CD14-positive monocyte (primary cell): ENCODE data around the gene SAT1. TPM values are rescaled to one million over a fixed set of nuclear protein-coding genes. Genes with fewer than 3 reads are reported as not detected.

Source experiments
- DNase-seq, 3 donors: peaks; one replicate each; pipeline ENCODE4 v3.0.0-alpha.2; 2011 to 2022
- H2AFZ ChIP-seq: 2 replicates; pipeline ENCODE4 v1.6.0; 2012; ENCODE audit warnings: mild to moderate bottlenecking, low read depth, low read length, inconsistent platforms; ENCODE audit not compliant: insufficient read depth, poor library complexity, severe bottlenecking
- H3K27ac ChIP-seq, 2 donors: 1 replicate in 1 of 2; 2 replicates in 1 of 2; pipeline ENCODE4 v1.5.1; 2012 to 2013; ENCODE audit warnings: low read length in 2 of 2, control low read depth in 1 of 2, inconsistent platforms in 1 of 2, low read depth in 1 of 2, mild to moderate bottlenecking in 1 of 2
- H3K27me3 ChIP-seq, 2 donors: one replicate each; pipeline versions ENCODE4 v1.6.0 to v1.6.1; 2011 to 2013; ENCODE audit warnings: low read length in 2 of 2; ENCODE audit not compliant: control insufficient read depth in 2 of 2, insufficient read depth in 2 of 2
- H3K36me3 ChIP-seq, 2 donors: replicated peaks in 1 of 2; 1 replicate in 1 of 2; 2 replicates in 1 of 2; pipeline versions ENCODE4 v1.5.1 to v1.6.1; 2012 to 2013; ENCODE audit warnings: low read length in 2 of 2, control low read depth in 1 of 2, inconsistent platforms in 1 of 2, mild to moderate bottlenecking in 1 of 2; ENCODE audit not compliant: insufficient read depth in 2 of 2, control insufficient read depth in 1 of 2
- H3K4me1 ChIP-seq, 2 donors: 1 replicate in 1 of 2; 2 replicates in 1 of 2; pipeline versions ENCODE4 v1.5.1 to v1.6.1; 2012 to 2013; ENCODE audit warnings: low read length in 2 of 2, control low read depth in 1 of 2, inconsistent platforms in 1 of 2, mild to moderate bottlenecking in 1 of 2, moderate library complexity in 1 of 2; ENCODE audit not compliant: insufficient read depth in 2 of 2, control insufficient read depth in 1 of 2
- H3K4me2 ChIP-seq: replicated peaks from 2 replicates; pipeline ENCODE3; 2012; ENCODE audit warnings: low read length, moderate library complexity, mild to moderate bottlenecking; ENCODE audit not compliant: poor library complexity, severe bottlenecking; ENCODE audit errors: extremely low read depth
- H3K4me3 ChIP-seq, 3 experiments: fragments of 200-600 bp in 1 of 3; sonication (generic) in 1 of 3; replicated peaks in 1 of 3; 1 replicate in 2 of 3; 2 replicates in 1 of 3; pipeline ENCODE4 v1.5.1; 2011 to 2013; ENCODE audit warnings: low read length in 3 of 3, mild to moderate bottlenecking in 3 of 3, control low read depth in 2 of 3, low read depth in 2 of 3, inconsistent platforms in 1 of 3, moderate library complexity in 1 of 3
- H3K79me2 ChIP-seq: 2 replicates; pipeline ENCODE4 v1.6.0; 2012; ENCODE audit warnings: mild to moderate bottlenecking, control low read depth, inconsistent platforms, low read length, moderate library complexity; ENCODE audit not compliant: insufficient read depth
- H3K9ac ChIP-seq: 2 replicates; pipeline ENCODE4 v1.6.0; 2017; ENCODE audit warnings: low read length, mild to moderate bottlenecking; ENCODE audit not compliant: insufficient read depth, poor library complexity, severe bottlenecking
- H3K9me3 ChIP-seq, 2 donors: replicated peaks in 1 of 2; 1 replicate in 1 of 2; 2 replicates in 1 of 2; pipeline versions ENCODE4 v1.5.1 to v1.6.1; 2012 to 2013; ENCODE audit warnings: low read length in 2 of 2, control low read depth in 1 of 2; ENCODE audit not compliant: control insufficient read depth in 1 of 2, insufficient read depth in 1 of 2
- H4K20me1 ChIP-seq: 2 replicates; pipeline ENCODE4 v1.6.0; 2012; ENCODE audit warnings: mild to moderate bottlenecking, low read length, control low read depth, moderate library complexity; ENCODE audit not compliant: insufficient read depth
- H3K27ac Mint-ChIP-seq, 7 donors: one replicate each; pipeline ENCODE4 v1.8.0; 2020; ENCODE audit warnings: mild to moderate bottlenecking in 7 of 7, mixed read lengths in 7 of 7, moderate library complexity in 6 of 7, inconsistent platforms in 2 of 7
- H3K27me3 Mint-ChIP-seq, 3 donors: one replicate each; pipeline ENCODE4 v1.8.0; 2021 to 2022; ENCODE audit warnings: low read depth in 3 of 3, mild to moderate bottlenecking in 3 of 3, mixed read lengths in 3 of 3, moderate library complexity in 3 of 3, inconsistent platforms in 1 of 3
- H3K36me3 Mint-ChIP-seq, 2 donors: one replicate each; pipeline ENCODE4 v1.8.0; 2020; ENCODE audit warnings: mixed read lengths in 2 of 2, inconsistent platforms in 1 of 2, mild to moderate bottlenecking in 1 of 2
- H3K4me1 Mint-ChIP-seq: one replicate; pipeline ENCODE4 v1.8.0; 2020; ENCODE audit warnings: mild to moderate bottlenecking, mixed read lengths
- H3K4me3 Mint-ChIP-seq, 2 donors: one replicate each; pipeline ENCODE4 v1.8.0; 2020; ENCODE audit warnings: mild to moderate bottlenecking in 2 of 2, mixed read lengths in 2 of 2, moderate library complexity in 1 of 2
- H3K9me3 Mint-ChIP-seq, 7 donors: one replicate each; pipeline ENCODE4 v1.8.0; 2020 to 2022; ENCODE audit warnings: mixed read lengths in 7 of 7, mild to moderate bottlenecking in 6 of 7, moderate library complexity in 6 of 7, inconsistent platforms in 2 of 7
- CTCF ChIP-seq: fragments of 200-600 bp; IDR thresholded peaks from one replicate; pipeline ENCODE4 v1.8.0; 2022; ENCODE audit warnings: antibody characterized with exemption, mild to moderate bottlenecking
- WGBS: methylation state at CpG from one replicate; pipeline ENCODE4 v1.1.5; 2013; ENCODE audit warnings: missing lambda C conversion rate; ENCODE audit not compliant: insufficient coverage; 5-methylcytosine and 5-hydroxymethylcytosine counted together
- intact Hi-C, 2 donors: fragments of 100-400 bp; cut with micrococcal nuclease; formaldehyde crosslinking; loops; one replicate each; pipeline versions ENCODE4 v1.15.0 to v1.15.1; 2023
- polyA plus RNA-seq, 3 donors: library from polyadenylated mRNA; depleted of rRNA in 1 of 3; unstranded in 2 of 3; stranded (reverse) in 1 of 3; fragments of 300-500 nt in 2 of 3; fragments of >200 nt in 1 of 3; fragmentation: Illumina TruSeq in 2 of 3; gene quantifications; 1 replicate in 2 of 3; 2 replicates in 1 of 3; pipeline ENCODE4 v1.2.3, GENCODE V29; 2012 to 2021

SAT1 gene
- polyA plus RNA-seq, 3 donors = 897 to 7,815 (median 970) TPM

DNA sequence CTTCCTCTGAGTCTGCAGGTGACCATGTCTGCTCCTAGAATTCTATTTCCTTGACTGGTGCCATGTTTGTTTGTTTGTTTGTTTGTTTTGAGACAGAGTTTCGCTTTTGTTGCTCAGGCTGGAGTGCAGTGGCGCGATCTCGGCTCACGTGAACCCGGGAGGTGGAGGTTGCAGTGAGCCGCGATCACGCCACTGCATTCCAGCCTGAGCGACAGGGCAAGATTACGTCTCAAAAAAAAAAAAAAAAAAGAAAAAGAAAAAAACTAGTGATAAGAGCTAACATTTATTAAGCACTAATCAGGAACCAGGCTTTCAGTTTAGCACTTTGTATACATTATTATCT is 7.2 kb downstream of the SAT1 start:
- intact Hi-C loops = loop anchor here (10.0 kb wide), 2 partner anchors 55 to 265 kb away; partner anchors contain the start of gene EIF2S3 (in 1 of the 2)
- TF ChIP-seq CTCF = no peak
- H4K20me1 ChIP-seq = peaks cover 9% of the 10 kb centered on the region
- H3K4me3 Mint-ChIP-seq = no peak overlapping the region
- H3K36me3 ChIP-seq = peaks cover 7 to 10% of the 10 kb centered on the region in 2 donors
- H2AFZ ChIP-seq = no peak overlapping the region
- H3K27ac Mint-ChIP-seq = peak overlapping the region in 1 of 7 donors; percentile 35
- no peaks in the 10 kb centered on the region for H3K27me3 ChIP-seq
- DNase-seq = no peak
- H3K9ac ChIP-seq = no peak overlapping the region
- peaks cover 16% of the 10 kb centered on the region for H3K4me1 Mint-ChIP-seq
- H3K27ac ChIP-seq = no peak overlapping the region
- H3K4me2 ChIP-seq = no peak overlapping the region
- H3K79me2 ChIP-seq = peaks cover 8% of the 10 kb centered on the region
- WGBS = no CpG with 5 or more reads among the region's 11 CpGs
- peaks cover 0 to 3% (median 0%) of the 10 kb centered on the region in 7 donors for H3K9me3 Mint-ChIP-seq
- no peak overlapping the region for H3K4me3 ChIP-seq
- H3K9me3 ChIP-seq = no peaks in the 10 kb centered on the region
- peaks cover 0 to 5% (median 0%) of the 10 kb centered on the region in 3 donors for H3K27me3 Mint-ChIP-seq
- H3K36me3 Mint-ChIP-seq = peaks cover 8 to 15% of the 10 kb centered on the region in 2 donors
- peaks cover 16 to 24% of the 10 kb centered on the region in 2 donors for H3K4me1 ChIP-seq

DNA sequence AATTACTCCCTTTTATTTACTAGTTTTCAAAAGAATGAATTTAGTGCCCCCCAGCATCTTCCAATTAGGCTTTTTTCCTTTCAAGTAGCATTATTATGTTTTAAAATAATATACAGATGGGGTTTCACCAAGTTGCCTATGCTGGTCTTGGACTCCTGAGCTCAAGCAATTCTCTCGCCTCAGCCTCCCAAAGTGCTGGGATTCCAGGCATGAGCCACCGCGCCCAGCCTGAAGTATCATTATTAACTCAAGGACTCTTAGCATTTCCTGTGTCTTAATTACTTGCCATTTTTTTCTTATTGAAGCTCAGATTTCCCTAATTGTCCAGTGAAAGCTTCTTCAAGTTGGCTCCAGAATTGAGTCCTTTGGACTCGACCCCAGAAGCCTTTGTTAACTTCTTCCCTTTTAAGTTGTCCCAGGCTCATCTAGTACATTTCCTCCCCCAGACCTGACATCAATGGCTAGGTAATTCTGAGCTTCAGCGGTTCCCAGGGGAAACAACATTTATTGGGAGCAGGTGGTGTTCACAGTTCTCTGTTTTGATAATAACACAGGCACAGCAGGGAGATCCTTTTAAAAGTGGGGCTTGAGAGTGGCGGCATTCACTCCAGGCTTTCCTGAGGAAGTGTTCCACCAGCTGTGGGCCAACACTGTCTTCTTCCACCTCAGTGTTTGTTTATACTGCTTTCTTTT is 10.0 kb downstream of the SAT1 start:
- no peak for TF ChIP-seq CTCF
- H3K4me1 ChIP-seq = peaks cover 11 to 17% of the 10 kb centered on the region in 2 donors
- H3K79me2 ChIP-seq = no peaks in the 10 kb centered on the region
- H2AFZ ChIP-seq = peak overlapping the region; percentile 35
- 100% methylated on average over 2 of the region's 6 CpGs for WGBS
- Mint-ChIP-seq H3K27ac (no peak overlapping the region), H3K27me3 (peaks cover 0 to 2% (median 0%) of the 10 kb centered on the region in 3 donors), H3K4me1 (peaks cover 12% of the 10 kb centered on the region), H3K4me3 (no peak overlapping the region), H3K36me3 (no peaks in the 10 kb centered on the region), H3K9me3 (peaks cover 0 to 2% (median 0%) of the 10 kb centered on the region in 7 donors)
- H3K36me3 ChIP-seq = no peaks in the 10 kb centered on the region
- no peak overlapping the region for H3K9ac ChIP-seq
- no peak overlapping the region for H3K4me3 ChIP-seq
- H3K9me3 ChIP-seq = no peaks in the 10 kb centered on the region
- no peak overlapping the region for H3K27ac ChIP-seq
- H3K27me3 ChIP-seq = no peaks in the 10 kb centered on the region
- no peak for DNase-seq
- H4K20me1 ChIP-seq = no peaks in the 10 kb centered on the region
- no peak overlapping the region for H3K4me2 ChIP-seq
- intact Hi-C loops = loop anchor here (10.0 kb wide), 2 partner anchors 52 to 262 kb away; partner anchors contain the start of gene EIF2S3 (in 1 of the 2)
